GM12865 (cell line): Measurements from ENCODE around the gene CYP1A1.

Experiments used
- DNase-seq: peaks from one replicate; pipeline ENCODE4 v3.0.0; 2010; ENCODE audit warnings: low read depth
- H3K4me3 ChIP-seq: 2 replicates; pipeline ENCODE4 v1.5.1; 2011; ENCODE audit warnings: mild to moderate bottlenecking, low read depth, low read length, control low read depth
- CTCF ChIP-seq: IDR thresholded peaks from 2 replicates; pipeline ENCODE4 v1.5.1; 2011; ENCODE audit warnings: low read length, control low read depth, low read depth, inconsistent platforms; ENCODE audit not compliant: insufficient read depth; ENCODE audit errors: missing control alignments

Gene CYP1A1

GRCh38 chr15:74712311-74712710 is 13.0 kb downstream of the CYP1A1 start:
- TF ChIP-seq CTCF: no peak
- no peak for DNase-seq
- no peak overlapping the region for H3K4me3 ChIP-seq

DNA sequence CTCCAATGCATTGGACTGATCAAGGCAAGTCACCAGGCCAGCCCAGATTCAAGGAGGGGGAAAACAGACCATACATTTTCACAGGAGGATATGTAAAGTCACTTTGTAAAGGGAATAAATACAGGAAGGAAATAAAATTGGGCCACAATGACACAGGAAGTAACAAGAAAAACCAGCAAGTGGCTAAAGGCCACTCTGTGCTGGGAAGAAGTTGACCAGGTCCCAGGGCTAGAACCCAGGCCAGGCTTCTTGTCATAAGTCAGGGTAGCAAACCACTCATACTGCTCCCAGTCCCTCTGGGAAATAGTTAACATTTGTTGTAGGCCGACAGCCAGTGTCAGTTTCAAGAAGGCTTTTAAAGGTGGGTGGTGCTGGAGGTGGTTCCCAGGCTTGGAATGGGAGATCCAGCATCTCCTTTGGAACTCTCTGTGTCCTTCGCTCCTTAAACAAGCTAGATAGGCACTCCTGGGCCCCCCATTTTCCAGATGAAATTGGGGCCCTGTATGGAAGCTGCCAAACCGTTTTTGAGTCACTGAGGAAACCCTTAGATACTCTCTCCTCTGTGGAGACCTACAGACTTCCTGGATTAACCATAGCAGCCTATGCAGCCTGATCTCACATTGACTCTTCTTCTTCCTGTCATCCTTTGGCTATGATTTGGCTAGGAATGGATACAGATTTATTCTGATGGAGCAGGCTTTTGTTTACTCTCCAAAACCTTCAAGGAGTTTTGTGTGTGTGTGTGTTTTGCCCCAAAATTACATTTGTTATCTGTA is 14.8 kb downstream of the CYP1A1 start:
- H3K4me3 ChIP-seq: no peak overlapping the region
- no peak for DNase-seq
- no peak for TF ChIP-seq CTCF

- no peak for DNase-seq
- TF ChIP-seq CTCF: no peak
- H3K4me3 ChIP-seq: no peak overlapping the region
Measured at GRCh38 chr15:74709892-74710291, 15.4 kb downstream of the CYP1A1 start.

DNA sequence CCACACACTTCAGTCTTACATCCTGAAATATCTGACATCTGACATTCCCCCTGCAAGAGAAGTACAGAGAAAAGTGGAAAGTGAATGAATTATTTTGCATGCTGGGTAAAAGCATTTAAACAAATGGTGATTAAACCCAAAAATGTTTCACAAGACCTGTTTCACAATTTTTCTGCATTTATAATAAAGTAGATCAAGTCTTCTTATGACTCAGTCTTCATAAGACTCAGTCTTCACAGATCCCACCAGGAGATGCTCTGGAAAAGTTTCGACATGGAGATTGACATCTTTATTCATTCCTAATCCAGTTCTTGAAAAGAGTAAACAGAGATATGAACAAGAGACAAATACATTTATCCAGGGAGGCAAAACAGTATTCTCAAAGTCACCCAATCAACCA is 16.3 kb downstream of the CYP1A1 start:
- H3K4me3 ChIP-seq: no peak overlapping the region
- DNase-seq: no peak
- TF ChIP-seq CTCF: no peak

DNA sequence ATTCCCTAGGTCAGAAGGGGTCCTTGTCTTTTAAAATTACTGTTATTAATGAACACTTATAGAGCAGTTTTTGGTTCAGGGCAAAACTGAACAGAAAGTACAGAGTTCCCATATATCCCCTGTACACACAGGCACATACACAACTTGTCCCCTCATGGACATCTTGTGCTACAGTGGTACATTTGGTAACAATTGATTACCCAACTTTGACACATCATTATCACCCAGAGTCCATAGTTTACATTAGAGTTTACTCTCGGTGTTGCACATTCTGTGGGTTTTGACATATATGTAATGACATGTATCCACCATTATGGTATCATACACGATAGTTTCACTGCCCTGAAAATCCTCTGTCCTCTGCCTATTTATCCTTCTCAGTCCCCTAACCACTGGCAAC is 28.5 kb downstream of the CYP1A1 start:
- no peak for DNase-seq
- TF ChIP-seq CTCF: no peak
- H3K4me3 ChIP-seq: peak overlapping the region; percentile 74

GRCh38 chr15:74696398-74696729 is 29.0 kb downstream of the CYP1A1 start:
- TF ChIP-seq CTCF: no peak
- peak overlapping the region; percentile 74 for H3K4me3 ChIP-seq
- no peak for DNase-seq
